Hepatocyte (in vitro differentiated cells): Measurements from ENCODE around the gene CASTOR2.
"Not testable (repeated sequence)": the region's sequence is repeated elsewhere in the genome, so short reads cannot be mapped to it uniquely, and the experiment has no call there.

ENCODE experiments used
- EZH2 ChIP-seq: fragments of 200-600 bp; sonication (generic); IDR thresholded peaks from 2 replicates; pipeline ENCODE4 v1.6.1; 2016; ENCODE audit warnings: antibody characterized with exemption, mild to moderate bottlenecking, borderline replicate concordance
- EZH2phosphoT487 ChIP-seq: fragments of 200-600 bp; sonication (generic); IDR thresholded peaks from one replicate; pipeline ENCODE4 v1.6.1; 2018; ENCODE audit warnings: antibody characterized with exemption, mild to moderate bottlenecking, low read depth, moderate library complexity; ENCODE audit not compliant: unreplicated experiment, severe bottlenecking
- TF ChIP-seq, protein P1 (sequence below): fragments of 200-600 bp; sonication (generic); IDR thresholded peaks from 2 replicates; pipeline ENCODE4 v1.5.1; 2016; ENCODE audit warnings: antibody characterized with exemption, mild to moderate bottlenecking; ENCODE audit not compliant: poor library complexity

DNA sequence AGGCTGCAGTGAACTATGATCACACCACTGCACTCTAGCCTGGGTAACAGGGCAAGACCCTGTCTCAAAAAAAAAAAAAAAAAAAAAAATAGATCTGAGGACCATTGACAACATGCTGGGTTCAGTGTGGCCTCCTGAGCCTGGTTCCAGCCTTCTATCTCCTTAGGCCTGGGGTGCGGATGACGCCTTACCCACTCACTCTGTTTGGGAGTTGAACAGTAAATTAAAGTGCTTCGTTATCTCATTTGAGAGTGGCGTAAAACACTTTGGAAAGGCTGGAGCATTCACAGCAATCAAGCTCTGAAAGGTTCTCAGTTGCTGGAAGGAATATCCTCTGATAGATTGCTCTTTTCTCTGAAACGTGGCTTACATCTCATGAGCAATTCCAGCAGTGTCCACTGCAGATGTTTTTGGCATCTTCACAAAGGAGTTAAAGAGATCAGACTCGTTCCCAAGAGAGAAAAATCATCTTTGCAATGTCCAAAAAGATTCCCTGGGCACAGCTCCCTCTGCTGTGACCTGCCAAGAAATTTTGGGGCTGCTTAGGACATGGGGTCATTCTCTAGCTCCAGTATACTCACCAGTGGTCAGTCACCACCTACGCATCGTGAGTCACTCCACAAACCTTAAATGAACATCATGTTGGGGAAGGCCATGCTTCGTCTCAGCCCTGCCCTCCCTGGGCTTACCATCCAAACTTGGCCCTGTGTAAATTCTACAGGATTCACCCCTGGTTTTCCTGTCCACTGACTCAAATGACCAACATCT, 23.0 kb upstream of the CASTOR2 start:
- not testable (repeated sequence) for TF ChIP-seq EZH2phosphoT487, EZH2
- TF ChIP-seq, protein P1, sequence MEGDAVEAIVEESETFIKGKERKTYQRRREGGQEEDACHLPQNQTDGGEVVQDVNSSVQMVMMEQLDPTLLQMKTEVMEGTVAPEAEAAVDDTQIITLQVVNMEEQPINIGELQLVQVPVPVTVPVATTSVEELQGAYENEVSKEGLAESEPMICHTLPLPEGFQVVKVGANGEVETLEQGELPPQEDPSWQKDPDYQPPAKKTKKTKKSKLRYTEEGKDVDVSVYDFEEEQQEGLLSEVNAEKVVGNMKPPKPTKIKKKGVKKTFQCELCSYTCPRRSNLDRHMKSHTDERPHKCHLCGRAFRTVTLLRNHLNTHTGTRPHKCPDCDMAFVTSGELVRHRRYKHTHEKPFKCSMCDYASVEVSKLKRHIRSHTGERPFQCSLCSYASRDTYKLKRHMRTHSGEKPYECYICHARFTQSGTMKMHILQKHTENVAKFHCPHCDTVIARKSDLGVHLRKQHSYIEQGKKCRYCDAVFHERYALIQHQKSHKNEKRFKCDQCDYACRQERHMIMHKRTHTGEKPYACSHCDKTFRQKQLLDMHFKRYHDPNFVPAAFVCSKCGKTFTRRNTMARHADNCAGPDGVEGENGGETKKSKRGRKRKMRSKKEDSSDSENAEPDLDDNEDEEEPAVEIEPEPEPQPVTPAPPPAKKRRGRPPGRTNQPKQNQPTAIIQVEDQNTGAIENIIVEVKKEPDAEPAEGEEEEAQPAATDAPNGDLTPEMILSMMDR: not testable (repeated sequence)
